ENCODE data around the gene ST7. TPM values are rescaled to one million over a fixed set of nuclear protein-coding genes. Genes with fewer than 3 reads are reported as not detected.
"Not testable (repeated sequence)": the region's sequence is repeated elsewhere in the genome, so short reads cannot be mapped to it uniquely, and the experiment has no call there.

The ST7 gene
- total and polyA plus RNA-seq, 7 donors: 6.0 to 12.5 (median 7.3) TPM

DNA sequence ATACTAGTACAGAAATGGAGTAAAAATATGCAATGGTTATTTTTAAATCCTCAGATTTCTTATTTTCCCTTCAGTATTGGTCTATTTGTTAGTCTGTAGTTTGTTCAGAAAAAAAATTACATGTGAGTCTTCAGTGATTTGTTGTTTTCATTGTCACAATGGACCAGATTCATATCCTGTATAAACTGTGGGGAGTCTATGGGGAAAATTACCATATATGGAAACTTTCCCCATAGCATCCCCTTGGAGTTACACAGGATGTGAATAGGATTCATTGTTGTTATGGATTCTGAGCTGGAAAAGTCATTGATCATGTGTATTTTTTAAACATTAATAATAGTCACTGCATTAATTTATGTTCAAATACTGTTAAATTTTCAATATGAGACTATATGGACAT lies 72.6 kb downstream of the ST7 start:
- no peaks in the 10 kb centered on the region for H3K27me3 ChIP-seq (ENCODE audit: insufficient read depth in 3 of 3, low read length in 2 of 3)
- H3K27ac ChIP-seq: no peak overlapping the region
- DNase-seq (no peak), ATAC-seq (no peak)
- H3K36me3 ChIP-seq (ENCODE audit: insufficient read depth in 1 of 2, low read depth in 1 of 2): no peaks in the 10 kb centered on the region
- H3K4me3 ChIP-seq: no peak overlapping the region
- intact Hi-C loops (cut with DNase I): no loop called here
- H3K9me3 ChIP-seq: peaks cover 18% of the 10 kb centered on the region
- peaks cover 26% of the 10 kb centered on the region for H3K4me1 ChIP-seq
- TF ChIP-seq, protein P1, sequence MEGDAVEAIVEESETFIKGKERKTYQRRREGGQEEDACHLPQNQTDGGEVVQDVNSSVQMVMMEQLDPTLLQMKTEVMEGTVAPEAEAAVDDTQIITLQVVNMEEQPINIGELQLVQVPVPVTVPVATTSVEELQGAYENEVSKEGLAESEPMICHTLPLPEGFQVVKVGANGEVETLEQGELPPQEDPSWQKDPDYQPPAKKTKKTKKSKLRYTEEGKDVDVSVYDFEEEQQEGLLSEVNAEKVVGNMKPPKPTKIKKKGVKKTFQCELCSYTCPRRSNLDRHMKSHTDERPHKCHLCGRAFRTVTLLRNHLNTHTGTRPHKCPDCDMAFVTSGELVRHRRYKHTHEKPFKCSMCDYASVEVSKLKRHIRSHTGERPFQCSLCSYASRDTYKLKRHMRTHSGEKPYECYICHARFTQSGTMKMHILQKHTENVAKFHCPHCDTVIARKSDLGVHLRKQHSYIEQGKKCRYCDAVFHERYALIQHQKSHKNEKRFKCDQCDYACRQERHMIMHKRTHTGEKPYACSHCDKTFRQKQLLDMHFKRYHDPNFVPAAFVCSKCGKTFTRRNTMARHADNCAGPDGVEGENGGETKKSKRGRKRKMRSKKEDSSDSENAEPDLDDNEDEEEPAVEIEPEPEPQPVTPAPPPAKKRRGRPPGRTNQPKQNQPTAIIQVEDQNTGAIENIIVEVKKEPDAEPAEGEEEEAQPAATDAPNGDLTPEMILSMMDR (IDR thresholded peaks at IDR 0.05): no peak

DNA sequence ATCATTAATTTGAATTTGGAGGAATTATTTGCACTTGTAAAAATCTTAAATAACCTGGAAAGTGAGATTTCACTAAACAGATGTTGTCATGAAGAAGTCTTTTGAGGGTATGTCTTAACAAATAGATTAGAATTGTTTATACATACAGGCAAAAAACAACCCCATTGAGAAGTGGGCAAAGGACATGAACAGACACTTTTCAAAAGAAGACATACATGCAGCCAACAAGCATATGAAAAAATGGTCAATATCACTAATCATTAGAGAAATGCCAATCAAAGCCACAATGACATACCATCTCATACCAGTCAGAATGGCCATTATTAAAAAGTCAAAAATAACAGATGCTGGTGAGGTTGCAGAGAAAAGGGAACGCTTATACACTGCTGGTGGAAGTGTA lies 77.0 kb downstream of the ST7 start:
- H3K36me3 ChIP-seq (ENCODE audit: insufficient read depth in 1 of 2, low read depth in 1 of 2); ATAC-seq; H3K4me3 ChIP-seq; H3K4me1 ChIP-seq; H3K27ac ChIP-seq; intact Hi-C loops (cut with DNase I); DNase-seq; H3K27me3 ChIP-seq (ENCODE audit: insufficient read depth in 3 of 3, low read length in 2 of 3): not testable (repeated sequence)
- 100% methylated on average over 1 of the region's 1 CpG for WGBS, 3 donors
- peaks cover 18% of the 10 kb centered on the region for H3K9me3 ChIP-seq

DNA sequence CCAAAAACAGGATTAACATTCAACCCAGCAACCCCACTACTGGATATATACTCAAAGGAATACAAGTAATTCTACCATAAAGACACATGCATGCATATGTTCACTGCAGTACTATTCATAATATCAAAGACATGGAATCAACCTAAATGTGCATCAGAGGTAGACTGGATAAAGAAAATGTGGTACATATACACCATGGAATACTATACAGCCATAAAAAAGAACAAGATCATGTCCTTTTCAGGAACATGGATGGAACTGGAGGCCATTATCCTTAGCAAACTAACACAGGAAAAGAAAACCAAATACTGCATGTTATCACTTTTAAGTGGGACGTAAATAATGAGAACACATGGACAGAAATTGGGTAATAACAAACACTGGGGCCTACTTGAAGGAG lies 77.5 kb downstream of the ST7 start:
- WGBS, 3 donors: 0% methylated on average over 1 of the region's 1 CpG
- peaks cover 18% of the 10 kb centered on the region for H3K9me3 ChIP-seq

DNA sequence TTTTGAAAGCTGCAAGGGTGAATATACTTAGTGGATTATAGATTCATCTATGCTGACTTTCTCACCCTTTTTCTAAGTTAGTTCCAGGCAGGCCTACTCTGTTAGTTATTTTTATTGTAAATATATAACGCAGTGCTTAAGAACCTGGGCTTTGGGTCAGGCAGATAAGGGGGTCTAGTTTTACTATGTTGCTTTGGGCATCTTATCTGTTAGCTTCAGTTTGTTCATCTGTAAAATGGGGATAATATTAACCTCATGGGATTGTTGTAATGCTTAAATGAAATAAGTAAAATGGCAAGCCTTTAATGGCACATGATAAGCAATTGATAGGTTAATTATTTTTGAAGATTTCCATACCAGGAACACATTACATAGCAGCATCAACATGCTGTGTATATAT lies 79.5 kb downstream of the ST7 start:
- 94 to 100% (median 96%) methylated on average over 1 of the region's 1 CpG for WGBS, 3 donors

More for the DNA sequence above, 77.5 kb downstream of the ST7 start:
- H3K4me1 ChIP-seq; DNase-seq; H3K27ac ChIP-seq; H3K36me3 ChIP-seq (ENCODE audit: insufficient read depth in 1 of 2, low read depth in 1 of 2); ATAC-seq; H3K27me3 ChIP-seq (ENCODE audit: insufficient read depth in 3 of 3, low read length in 2 of 3); H3K4me3 ChIP-seq; intact Hi-C loops (cut with DNase I): not testable (repeated sequence)

DNA sequence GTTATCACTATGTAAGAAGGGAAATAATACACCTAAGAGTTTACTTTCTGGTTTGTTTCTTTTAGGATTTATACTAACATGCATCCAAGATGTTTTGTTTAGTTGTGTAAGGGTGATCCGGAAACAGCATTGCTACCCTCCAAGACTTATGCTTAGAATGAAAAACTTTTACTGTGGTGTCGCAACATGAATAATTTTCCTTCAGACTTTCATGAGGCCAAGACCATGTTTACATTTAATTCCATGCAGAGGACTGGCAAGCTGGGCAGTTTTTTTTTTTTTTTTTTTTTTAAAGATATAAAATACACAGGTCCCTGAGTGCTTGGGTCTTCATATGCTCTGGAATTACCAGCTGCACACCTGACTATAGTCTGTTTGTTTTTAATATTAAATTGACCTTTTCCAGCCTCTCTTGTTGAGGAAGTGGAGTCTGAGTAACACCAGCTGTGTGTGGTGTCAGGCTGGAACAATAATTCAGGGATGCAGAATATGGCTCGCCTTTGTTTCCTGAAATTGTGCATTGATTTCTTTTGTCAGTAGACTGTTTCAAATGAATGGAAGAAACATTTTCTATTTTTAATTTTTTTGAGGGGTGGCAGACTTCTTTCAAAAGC lies 81.7 kb downstream of the ST7 start:
- Histone ChIP-seq H3K27ac (no peak overlapping the region), H3K4me3 (no peak overlapping the region), H3K27me3 (ENCODE audit: insufficient read depth in 3 of 3, low read length in 2 of 3) (no peaks in the 10 kb centered on the region), H3K9me3 (peaks cover 9% of the 10 kb centered on the region), H3K4me1 (peaks cover 11% of the 10 kb centered on the region), H3K36me3 (ENCODE audit: insufficient read depth in 1 of 2, low read depth in 1 of 2) (no peaks in the 10 kb centered on the region)
- ATAC-seq (no peak), DNase-seq (no peak)
- 56 to 58% (median 57%) methylated on average over 3 of the region's 3 CpGs for WGBS, 3 donors
- TF ChIP-seq, protein P1 (IDR thresholded peaks at IDR 0.05): no peak
- intact Hi-C loops (cut with DNase I): no loop called here

More for the DNA sequence above, 79.5 kb downstream of the ST7 start:
- no peak for DNase-seq
- Histone ChIP-seq H3K9me3 (peaks cover 18% of the 10 kb centered on the region), H3K27ac (no peak overlapping the region), H3K36me3 (ENCODE audit: insufficient read depth in 1 of 2, low read depth in 1 of 2) (no peaks in the 10 kb centered on the region), H3K4me1 (peaks cover 11% of the 10 kb centered on the region), H3K4me3 (no peak overlapping the region), H3K27me3 (ENCODE audit: insufficient read depth in 3 of 3, low read length in 2 of 3) (no peaks in the 10 kb centered on the region)
- intact Hi-C loops (cut with DNase I): no loop called here
- no peak for ATAC-seq
- TF ChIP-seq, protein P1 (IDR thresholded peaks at IDR 0.05): no peak

DNA sequence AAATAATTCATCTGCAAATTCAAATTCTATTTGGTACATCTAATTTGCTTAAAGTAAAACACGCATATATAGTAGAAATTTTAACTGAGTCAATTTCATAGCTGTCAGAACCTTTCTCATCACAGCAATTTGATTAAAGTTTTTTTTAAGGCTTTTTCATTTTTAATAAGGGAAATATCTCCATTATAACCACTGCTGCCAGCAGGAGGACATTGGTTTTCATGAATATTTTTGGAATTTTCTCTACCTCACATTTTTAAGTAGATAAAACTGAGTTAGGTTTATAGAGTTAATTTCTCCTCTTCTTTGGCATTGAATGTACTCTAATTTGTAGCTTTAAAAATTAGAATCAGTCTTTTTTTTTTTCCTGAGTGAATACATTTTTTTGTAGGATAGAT lies 82.2 kb downstream of the ST7 start:
- intact Hi-C loops (cut with DNase I): no loop called here
- WGBS, 3 donors: 89 to 100% (median 95%) methylated on average over 1 of the region's 1 CpG
- H3K36me3 ChIP-seq (ENCODE audit: insufficient read depth in 1 of 2, low read depth in 1 of 2): no peaks in the 10 kb centered on the region
- H3K4me3 ChIP-seq: no peak overlapping the region
- peaks cover 4% of the 10 kb centered on the region for H3K9me3 ChIP-seq
- ATAC-seq (no peak), DNase-seq (no peak)
- H3K27ac ChIP-seq: no peak overlapping the region
- H3K4me1 ChIP-seq: peaks cover 11% of the 10 kb centered on the region
- TF ChIP-seq, protein P1 (IDR thresholded peaks at IDR 0.05): no peak
- no peaks in the 10 kb centered on the region for H3K27me3 ChIP-seq (ENCODE audit: insufficient read depth in 3 of 3, low read length in 2 of 3)
